Fibroblast of lung (primary cell): ENCODE measurements around the gene PER2. TPM values are rescaled to one million over a fixed set of nuclear protein-coding genes. Genes with fewer than 3 reads are reported as not detected.

Experiments used
- DNase-seq, 2 donors: peaks; one replicate each; pipeline versions ENCODE4 v3.0.0 to v3.0.0-alpha.2; 2010; ENCODE audit warnings: low read depth in 2 of 2
- H2AFZ ChIP-seq: 2 replicates; pipeline ENCODE4 v1.5.1; 2012; ENCODE audit warnings: low read length, control low read depth, inconsistent platforms
- H3K27ac ChIP-seq: 2 replicates; pipeline ENCODE4 v1.5.1; 2011; ENCODE audit warnings: low read length, control low read depth; ENCODE audit not compliant: insufficient read depth
- H3K27me3 ChIP-seq: 2 replicates; pipeline ENCODE4 v1.5.1; 2011; ENCODE audit warnings: mild to moderate bottlenecking, low read length; ENCODE audit not compliant: control insufficient read depth, insufficient read depth
- H3K36me3 ChIP-seq: 2 replicates; pipeline ENCODE4 v1.5.1; 2011; ENCODE audit warnings: low read length; ENCODE audit not compliant: control insufficient read depth, insufficient read depth
- H3K4me1 ChIP-seq: 2 replicates; pipeline ENCODE4 v1.5.1; 2011; ENCODE audit warnings: low read length; ENCODE audit not compliant: control insufficient read depth, insufficient read depth; ENCODE audit errors: extremely low read depth
- H3K4me2 ChIP-seq: 2 replicates; pipeline ENCODE4 v1.5.1; 2011; ENCODE audit warnings: low read length, control low read depth; ENCODE audit not compliant: insufficient read depth; ENCODE audit errors: extremely low read depth
- H3K4me3 ChIP-seq, 4 experiments: fragments of 200-600 bp in 1 of 4; sonication (generic) in 1 of 4; replicated peaks in 1 of 4; 2 replicates each; pipeline ENCODE4 v1.5.1; 2011 to 2016; ENCODE audit warnings: low read length in 4 of 4, low read depth in 3 of 4, mild to moderate bottlenecking in 3 of 4, control low read depth in 2 of 4, inconsistent platforms in 1 of 4, mixed read lengths in 1 of 4; ENCODE audit not compliant: insufficient read depth in 1 of 4; ENCODE audit errors: control extremely low read depth in 1 of 4
- H3K79me2 ChIP-seq: 2 replicates; pipeline ENCODE4 v1.5.1; 2012; ENCODE audit warnings: mild to moderate bottlenecking, low read length, inconsistent platforms; ENCODE audit not compliant: control insufficient read depth, insufficient read depth
- H3K9ac ChIP-seq: 2 replicates; pipeline ENCODE4 v1.5.1; 2011; ENCODE audit warnings: mild to moderate bottlenecking, low read length, control low read depth; ENCODE audit not compliant: insufficient read depth
- H3K9me3 ChIP-seq: 2 replicates; pipeline ENCODE4 v1.5.1; 2012; ENCODE audit warnings: low read depth, low read length; ENCODE audit not compliant: control insufficient read depth, insufficient read depth
- H4K20me1 ChIP-seq: 2 replicates; pipeline ENCODE4 v1.5.1; 2011; ENCODE audit warnings: low read length; ENCODE audit not compliant: control insufficient read depth, insufficient read depth; ENCODE audit errors: extremely low read depth
- EZH2 ChIP-seq: IDR thresholded peaks from 2 replicates; pipeline ENCODE4 v1.5.1; 2012; ENCODE audit warnings: low read length, control low read depth, mild to moderate bottlenecking; ENCODE audit errors: missing control alignments
- polyA plus RNA-seq, 2 donors: library from polyadenylated mRNA; depleted of rRNA in 1 of 2; stranded (reverse) in 1 of 2; unstranded in 1 of 2; fragments of >200 nt; gene quantifications; 2 replicates each; pipeline ENCODE4 v1.2.1, GENCODE V29; 2011 to 2012; ENCODE audit warnings: missing spikeins in 1 of 2
- total RNA-seq: library from RNA; depleted of rRNA; stranded (reverse); fragments of >200 nt; gene quantifications from 2 replicates; pipeline ENCODE4 v1.2.1, GENCODE V29; 2014
- TF ChIP-seq, protein P1 (sequence below), 2 donors: IDR thresholded peaks in 1 of 2; conservative IDR thresholded peaks in 1 of 2; 1 replicate in 1 of 2; 2 replicates in 1 of 2; pipeline ENCODE4 v1.5.1; 2011 to 2012; ENCODE audit warnings: low read length in 2 of 2, control low read depth in 1 of 2, inconsistent platforms in 1 of 2, low read depth in 1 of 2, mild to moderate bottlenecking in 1 of 2

The PER2 gene
- total and polyA plus RNA-seq, 2 donors (not counting 1 experiment from before 2014, with no cell fraction given): 1.9 to 4.6 TPM

DNA sequence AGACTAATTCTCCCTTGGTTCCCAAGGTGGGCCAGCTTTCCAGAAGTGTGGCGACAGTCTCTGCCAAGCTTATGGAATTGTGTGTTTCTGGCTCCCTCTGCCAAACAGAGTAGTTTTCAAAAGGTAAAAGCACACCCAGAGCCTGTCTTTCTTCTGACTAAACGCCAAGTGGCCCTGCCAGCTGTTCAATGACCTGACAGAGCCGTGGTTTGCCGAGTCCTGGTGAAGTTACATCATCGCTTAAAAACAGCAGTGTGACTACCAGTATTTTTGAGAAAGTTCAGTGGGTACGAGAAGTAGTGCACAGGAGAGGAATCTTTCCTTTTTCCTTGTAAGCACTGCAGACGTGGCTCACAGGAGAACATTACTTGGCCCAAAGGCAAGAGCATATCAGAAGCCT is 1.9 kb downstream of the PER2 start:
- Histone ChIP-seq H3K4me2 (peak overlapping the region; percentile 96), H3K4me3 (peak overlapping the region in 1 of 4 experiments; percentile 81), H3K27ac (peak overlapping the region; percentile 97), H2AFZ (no peak overlapping the region), H3K36me3 (no peaks in the 10 kb centered on the region), H3K79me2 (peaks cover 1% of the 10 kb centered on the region), H3K4me1 (peaks cover 23% of the 10 kb centered on the region), H4K20me1 (no peaks in the 10 kb centered on the region), H3K27me3 (no peaks in the 10 kb centered on the region), H3K9ac (peak overlapping the region; percentile 45), H3K9me3 (no peaks in the 10 kb centered on the region)
- peak; percentile 87 to 89 for DNase-seq
- no peak for TF ChIP-seq EZH2
- TF ChIP-seq, protein P1, sequence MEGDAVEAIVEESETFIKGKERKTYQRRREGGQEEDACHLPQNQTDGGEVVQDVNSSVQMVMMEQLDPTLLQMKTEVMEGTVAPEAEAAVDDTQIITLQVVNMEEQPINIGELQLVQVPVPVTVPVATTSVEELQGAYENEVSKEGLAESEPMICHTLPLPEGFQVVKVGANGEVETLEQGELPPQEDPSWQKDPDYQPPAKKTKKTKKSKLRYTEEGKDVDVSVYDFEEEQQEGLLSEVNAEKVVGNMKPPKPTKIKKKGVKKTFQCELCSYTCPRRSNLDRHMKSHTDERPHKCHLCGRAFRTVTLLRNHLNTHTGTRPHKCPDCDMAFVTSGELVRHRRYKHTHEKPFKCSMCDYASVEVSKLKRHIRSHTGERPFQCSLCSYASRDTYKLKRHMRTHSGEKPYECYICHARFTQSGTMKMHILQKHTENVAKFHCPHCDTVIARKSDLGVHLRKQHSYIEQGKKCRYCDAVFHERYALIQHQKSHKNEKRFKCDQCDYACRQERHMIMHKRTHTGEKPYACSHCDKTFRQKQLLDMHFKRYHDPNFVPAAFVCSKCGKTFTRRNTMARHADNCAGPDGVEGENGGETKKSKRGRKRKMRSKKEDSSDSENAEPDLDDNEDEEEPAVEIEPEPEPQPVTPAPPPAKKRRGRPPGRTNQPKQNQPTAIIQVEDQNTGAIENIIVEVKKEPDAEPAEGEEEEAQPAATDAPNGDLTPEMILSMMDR (conservative IDR thresholded peaks at IDR 0.05 in 1 of 2, IDR thresholded peaks at IDR 0.05 in 1 of 2; ENCODE audit: low read depth in 1 of 2, low read length in 2 of 2): no peak

DNA sequence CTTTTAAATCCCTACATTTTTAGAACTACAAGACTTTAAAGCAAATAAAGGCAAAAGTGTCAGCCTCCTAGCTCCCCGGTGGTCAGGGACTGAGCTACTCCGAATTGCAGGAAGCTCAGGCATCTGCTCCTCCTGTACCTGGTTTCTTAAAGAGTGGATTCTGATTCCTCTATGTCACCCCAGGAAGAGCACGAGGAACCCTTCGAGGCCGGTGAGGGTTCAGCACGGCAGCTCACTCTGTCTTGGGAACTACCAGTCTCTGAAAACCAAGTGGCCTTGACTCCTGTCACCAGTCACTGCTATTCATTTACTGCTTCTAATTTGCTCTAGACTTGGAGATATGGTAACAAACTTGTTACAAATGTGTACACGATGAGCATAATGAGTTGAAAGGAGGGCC is 2.3 kb downstream of the PER2 start:
- H3K4me3 ChIP-seq: peak overlapping the region in 2 of 4 experiments; percentile 5 to 81
- H4K20me1 ChIP-seq: no peaks in the 10 kb centered on the region
- peak overlapping the region; percentile 96 for H3K4me2 ChIP-seq
- H3K9ac ChIP-seq: peak overlapping the region; percentile 45
- TF ChIP-seq EZH2: no peak
- TF ChIP-seq, protein P1 (conservative IDR thresholded peaks at IDR 0.05 in 1 of 2, IDR thresholded peaks at IDR 0.05 in 1 of 2; ENCODE audit: low read depth in 1 of 2, low read length in 2 of 2): no peak
- H3K79me2 ChIP-seq: peaks cover 1% of the 10 kb centered on the region
- peaks cover 23% of the 10 kb centered on the region for H3K4me1 ChIP-seq
- no peak overlapping the region for H2AFZ ChIP-seq
- peak overlapping the region; percentile 97 for H3K27ac ChIP-seq
- H3K36me3 ChIP-seq: no peaks in the 10 kb centered on the region
- no peaks in the 10 kb centered on the region for H3K27me3 ChIP-seq
- H3K9me3 ChIP-seq: no peaks in the 10 kb centered on the region
- DNase-seq: no peak

DNA sequence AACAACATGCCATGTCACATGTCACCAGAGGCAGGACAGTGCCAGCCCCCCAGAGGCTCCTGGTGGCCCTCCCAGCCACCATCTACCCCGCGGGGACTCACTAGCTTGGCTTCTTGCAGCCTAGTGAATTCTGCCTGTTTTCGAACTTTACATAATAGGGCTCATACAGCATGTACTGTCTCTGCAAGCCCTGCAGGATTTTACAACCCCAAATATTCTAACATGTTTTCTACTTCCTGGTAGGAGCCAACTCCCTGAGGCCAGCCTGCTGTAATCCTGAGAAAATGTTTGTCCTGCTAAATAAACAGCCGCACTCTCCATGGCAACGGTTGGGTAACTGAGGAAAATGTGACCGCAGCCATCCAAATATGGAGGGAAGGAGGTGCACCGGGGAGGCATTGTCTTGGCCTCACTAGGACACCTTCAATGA is 2.7 kb downstream of the PER2 start:
- H3K4me3 ChIP-seq: peak overlapping the region in 2 of 4 experiments; percentile 8 to 28

More for the DNA sequence above, 2.7 kb downstream of the PER2 start:
- Histone ChIP-seq H3K9me3 (no peaks in the 10 kb centered on the region), H3K4me2 (peak overlapping the region; percentile 15), H3K27ac (peak overlapping the region; percentile 97), H3K4me1 (peaks cover 23% of the 10 kb centered on the region), H3K27me3 (no peaks in the 10 kb centered on the region), H3K79me2 (peaks cover 1% of the 10 kb centered on the region), H2AFZ (no peak overlapping the region), H3K36me3 (no peaks in the 10 kb centered on the region), H4K20me1 (no peaks in the 10 kb centered on the region), H3K9ac (peak overlapping the region; percentile 45)
- peak; percentile 94 to 96 for DNase-seq
- TF ChIP-seq EZH2: no peak
